Activated CD8-positive, alpha-beta memory T cell treated with anti-CD3 and anti-CD28 coated beads, Interleukin-2, amount 50 U/mL, for 4 hours (primary cell): ENCODE measurements around the gene AHDC1.
A peak's percentile ranks its signal among the peaks of the same experiment; 100 is the strongest.

ENCODE experiments used
- DNase-seq: peaks from one replicate; pipeline ENCODE4 v3.0.0-alpha.2; 2020

Gene AHDC1

DNA sequence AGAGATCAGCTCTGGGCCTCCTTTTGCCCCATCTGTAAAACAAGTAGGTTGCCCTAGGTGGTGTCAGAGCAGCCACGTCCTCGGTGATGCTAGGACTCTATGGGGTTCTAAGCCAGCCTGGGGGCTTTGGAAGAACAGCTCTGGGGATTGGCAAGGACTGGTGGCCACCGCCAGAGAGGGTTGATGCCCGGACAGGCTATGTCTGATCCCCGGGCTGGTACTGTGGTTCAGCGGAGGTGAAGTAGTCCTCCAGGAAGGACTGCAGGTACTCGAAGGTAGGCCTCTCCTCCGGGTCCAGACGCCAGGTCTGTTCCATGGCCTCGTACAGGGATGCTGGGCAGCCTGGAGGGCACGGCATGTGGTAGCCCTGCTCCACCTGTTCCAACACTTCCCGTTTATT lies 8.8 kb upstream of the AHDC1 start:
- DNase-seq = no peak

DNA sequence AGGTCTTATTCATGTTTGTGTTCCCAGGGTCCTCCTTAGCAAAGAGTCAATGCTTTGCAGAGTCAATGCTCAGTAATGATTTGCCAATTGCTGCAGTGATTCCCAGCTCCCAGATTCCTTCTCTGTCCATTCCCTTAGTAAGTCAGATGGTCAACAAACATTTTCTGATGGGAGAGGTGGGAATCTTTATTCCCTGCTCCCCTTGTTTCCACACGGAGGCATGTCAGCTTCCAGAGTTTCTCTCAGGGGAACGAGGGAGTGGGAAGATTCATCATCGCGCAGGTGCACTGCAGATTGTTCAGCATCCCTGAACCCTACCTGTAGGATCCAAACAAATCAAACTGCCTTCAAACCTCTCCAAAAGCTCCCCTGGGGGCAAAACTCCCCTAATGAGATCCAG lies 7.5 kb upstream of the AHDC1 start:
- no peak for DNase-seq

DNA sequence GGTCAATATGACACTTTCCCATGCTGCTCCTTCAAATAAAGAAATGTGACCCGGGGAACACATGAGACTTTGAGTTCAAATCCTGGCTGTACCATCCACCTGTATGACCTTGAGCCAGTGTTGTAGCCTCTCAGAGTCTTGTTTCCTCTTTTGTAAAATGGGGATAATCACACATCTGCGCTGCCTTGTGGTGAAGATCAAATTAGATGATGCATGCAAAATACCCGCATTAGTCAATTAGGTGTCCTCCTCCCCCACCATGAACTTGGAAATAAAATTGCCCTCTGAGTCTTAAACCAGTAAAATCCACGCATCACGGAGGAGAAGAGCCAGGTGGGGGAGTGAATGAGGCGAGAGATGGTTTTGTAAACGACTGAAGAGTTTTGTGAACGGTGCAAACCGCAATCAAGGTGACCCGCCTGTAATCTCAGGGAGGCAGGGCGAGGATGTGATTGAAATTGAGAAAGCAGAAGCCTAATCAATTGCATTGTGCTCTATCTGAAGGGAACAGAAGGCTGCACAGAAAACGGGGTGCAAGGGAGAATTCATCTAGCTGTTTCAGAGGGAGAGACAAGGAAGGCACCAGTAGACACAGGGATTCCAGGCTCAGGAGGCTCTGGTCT lies 5.8 kb upstream of the AHDC1 start:
- DNase-seq = no peak

DNA sequence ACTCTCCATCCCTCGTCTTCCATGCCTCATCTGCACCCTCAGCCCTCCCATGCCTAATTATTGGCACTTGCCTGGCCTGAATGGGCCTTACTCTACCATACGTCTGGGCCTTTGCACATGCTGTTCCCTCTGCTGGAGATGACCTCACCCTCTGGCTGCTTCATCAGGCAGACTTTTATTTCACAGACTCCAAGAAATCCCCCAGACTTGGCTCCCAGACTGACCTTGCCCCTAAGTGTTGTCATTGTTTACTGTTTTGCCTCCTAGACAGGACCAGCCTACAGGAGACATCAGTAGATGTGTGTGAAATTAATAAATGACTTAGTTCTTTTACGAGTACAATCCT lies 5.2 kb upstream of the AHDC1 start:
- no peak for DNase-seq

DNA sequence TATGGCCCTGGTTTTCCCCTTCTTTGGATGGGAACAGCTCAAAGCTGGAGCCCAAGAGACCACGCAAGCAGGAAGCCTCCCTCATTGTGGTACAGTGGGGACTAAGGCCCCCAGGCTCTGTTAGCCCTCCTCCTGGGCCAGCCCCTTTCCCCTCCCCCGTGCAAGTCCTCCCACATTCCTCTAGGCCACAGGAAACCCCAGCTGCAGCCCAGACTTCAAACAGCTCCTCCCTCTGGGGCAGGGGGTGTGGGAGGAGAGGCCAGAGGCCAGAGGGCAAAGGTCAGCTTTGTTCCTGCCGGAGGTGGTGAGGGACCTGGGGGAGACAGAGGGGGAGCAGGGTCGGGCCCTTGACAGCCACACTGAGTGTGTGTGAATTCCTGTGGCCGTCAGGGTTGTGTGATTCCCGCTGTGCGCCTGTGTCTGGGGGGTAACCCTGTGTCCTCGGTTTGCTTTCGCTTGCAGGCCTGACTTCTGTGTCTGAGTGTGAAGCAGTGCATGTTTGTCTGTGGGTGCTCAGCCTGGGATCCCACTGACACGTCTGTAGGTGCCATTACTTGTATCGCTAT lies 3.4 kb upstream of the AHDC1 start:
- no peak for DNase-seq

DNA sequence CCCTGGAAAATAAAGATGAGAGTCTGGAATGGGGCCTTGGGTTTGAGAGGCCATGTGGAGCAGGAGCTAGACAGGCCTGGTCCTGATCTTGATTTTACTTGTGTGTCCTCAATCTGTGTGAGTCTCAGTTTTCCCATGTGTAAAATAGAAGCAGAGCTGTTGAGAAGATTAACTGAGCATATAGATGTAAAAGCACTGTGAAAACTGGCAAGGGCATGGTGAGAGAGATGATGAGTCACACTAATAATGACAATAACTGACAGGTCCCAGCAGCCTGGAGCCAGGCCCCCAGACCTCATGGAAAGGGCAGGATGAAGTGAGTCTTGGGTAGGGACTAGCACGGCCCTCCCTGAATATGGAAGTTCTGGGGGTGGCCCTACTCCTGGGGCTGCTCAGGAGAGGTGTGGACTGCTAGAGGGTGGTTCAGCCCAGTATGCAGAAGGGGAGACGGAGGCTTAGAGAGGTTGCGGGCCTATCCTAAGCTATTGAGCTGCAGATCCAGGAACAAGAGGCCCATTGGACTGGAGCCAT lies 2.8 kb upstream of the AHDC1 start:
- no peak for DNase-seq

DNA sequence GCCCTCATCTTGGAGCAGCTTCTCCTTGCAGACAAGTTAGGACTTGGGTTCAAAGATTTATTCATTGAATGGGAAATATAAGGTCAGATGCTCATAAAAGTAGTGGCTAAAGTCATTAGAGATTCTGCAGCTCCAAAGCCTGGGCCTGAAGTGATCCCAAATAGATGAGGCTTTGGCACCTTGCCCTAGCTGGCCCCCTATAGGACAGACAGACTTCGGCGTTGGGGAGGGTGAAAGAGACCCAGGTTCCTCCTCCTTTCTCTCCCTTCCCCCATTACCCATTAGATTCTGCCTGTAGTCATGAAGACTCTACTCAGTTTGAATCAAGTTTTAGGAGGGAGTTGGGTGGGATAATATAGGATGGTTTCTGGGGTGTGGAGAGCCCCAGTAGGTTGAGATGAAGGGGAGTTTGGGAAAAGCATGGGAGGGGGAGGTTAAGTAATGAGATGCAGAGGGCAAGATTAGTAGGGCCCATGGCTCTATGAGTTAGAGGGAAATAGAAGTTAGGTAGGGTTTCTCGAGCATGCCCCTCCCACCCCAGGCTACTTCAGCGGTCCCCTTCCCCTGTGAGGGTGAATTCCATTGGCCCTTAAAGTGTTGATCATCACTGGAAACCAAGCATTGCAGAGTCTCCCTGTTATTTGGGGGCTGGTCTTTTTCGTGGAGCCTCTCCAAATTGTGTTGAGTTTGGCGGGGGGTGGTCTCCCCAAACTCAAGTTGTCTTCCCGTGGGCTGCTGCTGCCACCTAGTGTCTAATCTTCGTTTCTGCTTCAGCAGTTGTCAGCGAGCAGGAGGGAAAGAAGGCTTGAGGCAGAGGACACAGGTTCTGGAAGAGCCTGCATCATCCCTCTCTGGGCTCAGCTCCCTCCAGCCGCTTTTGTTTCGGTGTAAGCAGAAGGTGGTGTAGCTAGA lies 2.1 kb upstream of the AHDC1 start:
- DNase-seq = peak; percentile 65

DNA sequence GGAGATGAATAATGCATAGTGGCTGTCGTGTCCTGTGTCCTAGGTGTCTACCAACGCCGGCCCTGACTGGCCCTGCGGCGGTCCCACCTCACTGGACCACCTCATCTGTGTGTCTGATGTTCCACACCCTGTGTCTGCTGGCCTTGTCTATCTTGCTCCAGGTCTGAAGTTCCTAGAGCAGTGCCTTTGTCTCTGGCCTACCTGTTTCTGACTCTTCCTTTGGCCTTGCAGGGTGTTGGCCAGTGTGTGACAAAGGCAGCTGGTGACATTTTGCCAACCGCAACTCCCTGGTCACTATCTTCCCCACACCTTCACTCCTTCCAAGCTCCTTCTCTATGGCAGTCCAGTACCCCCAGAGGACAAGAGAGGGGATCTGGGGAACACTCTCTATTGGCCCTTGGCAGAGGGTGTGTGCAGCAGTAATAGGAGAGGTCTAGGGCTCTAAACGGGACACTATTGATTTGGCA lies 1.4 kb upstream of the AHDC1 start:
- DNase-seq = no peak

DNA sequence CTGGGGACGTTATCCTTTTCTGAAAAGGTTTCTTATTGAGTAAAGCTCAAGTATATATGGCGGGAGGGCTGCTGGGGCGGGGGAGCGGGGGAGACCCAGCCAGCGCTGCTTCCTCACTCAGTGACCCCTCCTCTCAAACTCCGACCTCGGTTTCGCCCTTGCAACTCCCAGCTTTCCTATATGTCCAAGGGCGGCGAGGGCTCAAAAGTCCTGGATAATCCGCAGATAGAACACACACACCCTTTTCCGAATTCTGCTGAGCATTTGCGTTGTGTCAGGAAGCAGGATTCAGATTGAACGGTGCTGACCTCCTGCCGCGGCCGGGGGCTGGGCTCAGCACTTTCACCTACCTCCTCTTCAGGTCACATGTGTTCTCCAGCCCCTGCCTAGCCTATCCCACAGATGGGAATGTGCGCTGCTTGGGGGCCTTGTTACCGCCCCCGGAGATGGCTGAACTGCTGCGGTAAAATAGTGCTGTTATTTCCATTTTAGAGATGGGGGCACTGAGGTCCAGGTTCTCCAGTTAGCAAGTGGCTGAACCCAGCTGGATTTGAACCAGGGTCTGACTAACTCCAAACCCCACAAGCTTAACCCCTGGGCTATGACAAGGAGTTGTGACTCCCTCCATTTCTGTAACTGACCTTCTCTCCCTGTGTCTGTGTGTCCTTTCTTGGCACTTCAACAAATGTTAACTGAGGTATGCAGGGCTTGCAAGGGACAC lies 795 bp upstream of the AHDC1 start:
- DNase-seq = no peak

DNA sequence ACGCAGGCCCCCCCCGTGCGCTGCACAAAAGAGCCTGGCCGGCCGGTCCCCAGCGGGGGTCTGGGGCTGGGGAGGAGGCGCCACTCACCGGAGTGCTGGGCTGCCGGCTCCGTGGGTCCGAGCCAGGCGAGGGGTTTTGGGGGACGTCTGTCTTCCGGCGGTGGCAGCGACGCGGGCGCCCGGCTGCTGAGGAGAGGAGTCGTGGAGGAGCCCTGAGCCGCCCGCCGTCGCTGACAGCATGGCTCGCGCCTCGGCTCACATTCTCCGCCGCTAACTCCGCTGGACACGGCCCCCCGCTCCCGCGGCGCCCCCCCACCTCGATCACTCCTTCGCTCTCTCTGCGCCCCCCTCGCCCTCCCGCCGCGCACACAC lies 649 bp downstream of the AHDC1 start:
- no peak for DNase-seq

DNA sequence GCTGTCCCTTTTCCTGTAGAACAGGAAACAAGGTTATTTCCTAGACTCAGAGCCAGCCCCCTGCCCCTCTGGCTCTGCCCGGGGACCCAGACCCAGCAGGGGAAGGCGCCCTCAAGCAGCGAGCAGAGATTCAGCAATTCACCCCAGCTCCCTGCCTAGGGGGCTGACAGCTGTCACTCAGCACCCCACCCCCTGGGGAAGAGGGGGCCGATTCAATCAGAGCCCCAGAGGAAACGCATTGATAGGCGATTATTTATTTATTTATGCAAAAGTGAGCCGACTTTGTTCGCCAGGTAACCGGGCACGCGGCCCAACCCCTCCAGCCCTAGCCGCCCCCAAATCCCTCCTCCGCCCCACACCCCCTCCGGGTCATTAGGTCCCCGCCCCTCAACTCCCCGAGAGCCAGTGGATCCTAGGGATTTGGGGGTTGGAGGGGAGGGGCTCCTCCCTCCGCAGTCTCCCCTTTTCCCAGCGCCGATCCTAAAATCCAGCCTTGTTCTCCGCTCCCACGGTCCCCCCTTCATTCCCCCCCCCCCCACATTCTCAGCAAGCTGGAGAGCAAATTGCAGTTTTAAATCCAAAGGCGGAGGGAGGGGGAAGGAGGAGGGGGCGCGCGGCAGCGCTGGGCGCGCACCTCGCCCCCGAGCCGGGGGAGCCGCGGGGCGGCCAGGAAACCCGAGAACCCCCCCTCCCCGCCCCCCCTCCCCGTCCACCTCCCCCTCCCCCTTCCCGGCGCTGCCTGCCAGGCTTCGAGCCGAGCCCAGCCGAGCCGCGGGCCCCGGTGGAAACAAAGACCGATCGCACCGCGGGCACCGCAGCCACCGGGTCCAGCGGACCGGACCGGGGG lies 1.3 kb downstream of the AHDC1 start:
- peak; percentile 37 for DNase-seq

DNA sequence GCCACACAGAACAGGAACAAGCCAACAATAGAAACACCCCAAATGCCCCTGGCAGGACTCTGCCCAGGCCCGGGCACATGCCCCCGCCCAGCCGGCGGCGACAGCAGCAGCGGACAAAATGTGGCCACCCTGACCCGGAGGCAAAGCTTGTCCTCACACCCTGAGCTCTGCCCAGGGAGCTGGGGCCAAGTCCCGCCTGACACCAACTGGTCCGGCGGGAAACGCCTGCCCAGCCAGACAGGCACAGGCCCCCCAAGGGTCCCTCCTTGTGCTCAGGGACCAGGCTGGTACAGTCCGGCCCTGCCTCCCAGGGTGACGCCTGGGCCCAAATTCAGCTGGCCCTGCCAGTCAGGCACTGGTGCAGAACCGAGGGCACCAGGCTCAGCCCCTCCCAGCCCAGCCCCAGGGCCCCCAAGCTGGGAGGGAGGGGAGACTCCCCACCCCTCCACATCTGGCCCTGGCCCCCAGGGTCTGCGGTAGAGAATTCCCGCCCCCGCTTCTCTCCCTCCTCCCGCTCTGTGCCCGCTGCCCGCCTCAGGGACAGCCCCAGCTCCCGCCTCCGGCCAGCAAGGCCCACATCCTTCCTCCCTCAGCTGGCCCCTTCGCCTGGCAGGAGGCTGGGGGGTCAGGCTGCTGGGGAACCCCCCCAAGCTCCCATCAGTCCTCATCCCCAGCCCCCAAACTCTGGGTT lies 2.0 kb downstream of the AHDC1 start:
- DNase-seq = no peak

DNA sequence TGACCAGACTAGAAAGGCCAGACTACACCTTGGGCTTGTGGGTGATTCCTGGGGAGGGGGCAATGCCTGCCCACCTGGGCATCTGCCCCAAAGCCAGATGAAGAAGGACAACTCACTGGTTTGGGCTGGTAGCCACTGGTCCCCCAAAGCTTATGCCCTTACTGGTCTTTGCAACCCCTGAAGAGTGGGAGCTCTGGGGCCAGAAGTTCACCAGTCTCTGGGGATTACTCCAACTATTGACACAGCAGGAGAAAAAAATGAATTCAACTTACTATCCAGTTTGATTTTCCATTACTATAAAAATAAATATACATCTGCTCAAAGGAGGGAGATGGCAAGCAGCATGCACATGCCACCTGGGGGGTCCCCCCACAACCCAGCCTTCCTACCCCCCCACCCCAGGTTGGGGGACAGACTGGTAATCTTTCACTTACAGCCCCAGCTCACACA lies 2.6 kb downstream of the AHDC1 start:
- DNase-seq = no peak

DNA sequence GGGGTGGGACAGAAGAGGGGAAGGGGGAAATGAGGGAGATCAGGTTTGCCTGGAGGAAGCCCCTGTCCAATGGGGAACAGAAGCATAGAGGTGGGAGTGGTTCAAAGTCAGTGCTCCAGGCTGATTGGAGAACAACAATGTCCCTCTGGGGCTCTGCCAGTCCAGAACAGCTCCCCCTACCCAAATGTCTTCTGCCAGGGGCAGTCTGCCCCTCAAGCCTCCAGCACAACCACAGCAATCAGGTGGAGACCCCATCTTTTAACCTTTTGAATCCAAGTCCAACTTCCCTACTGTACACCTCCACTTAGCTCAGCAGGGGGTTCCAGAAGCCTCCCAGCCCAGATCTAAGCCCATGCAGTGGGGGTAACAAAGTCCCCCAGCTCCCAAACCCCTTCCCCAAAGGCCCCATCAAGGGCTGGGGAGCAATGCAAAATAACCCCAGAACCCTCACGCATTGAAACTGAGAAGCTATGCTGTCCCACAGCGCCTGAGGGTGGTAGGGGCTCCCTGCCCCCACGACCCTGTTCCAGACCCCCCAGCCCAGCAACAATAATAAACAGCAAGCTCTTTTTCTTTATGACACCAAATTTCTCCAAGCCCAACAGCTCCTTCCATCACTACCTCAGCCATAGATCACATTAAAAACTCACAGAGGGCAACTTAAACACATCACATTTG lies 3.3 kb downstream of the AHDC1 start:
- DNase-seq = no peak

DNA sequence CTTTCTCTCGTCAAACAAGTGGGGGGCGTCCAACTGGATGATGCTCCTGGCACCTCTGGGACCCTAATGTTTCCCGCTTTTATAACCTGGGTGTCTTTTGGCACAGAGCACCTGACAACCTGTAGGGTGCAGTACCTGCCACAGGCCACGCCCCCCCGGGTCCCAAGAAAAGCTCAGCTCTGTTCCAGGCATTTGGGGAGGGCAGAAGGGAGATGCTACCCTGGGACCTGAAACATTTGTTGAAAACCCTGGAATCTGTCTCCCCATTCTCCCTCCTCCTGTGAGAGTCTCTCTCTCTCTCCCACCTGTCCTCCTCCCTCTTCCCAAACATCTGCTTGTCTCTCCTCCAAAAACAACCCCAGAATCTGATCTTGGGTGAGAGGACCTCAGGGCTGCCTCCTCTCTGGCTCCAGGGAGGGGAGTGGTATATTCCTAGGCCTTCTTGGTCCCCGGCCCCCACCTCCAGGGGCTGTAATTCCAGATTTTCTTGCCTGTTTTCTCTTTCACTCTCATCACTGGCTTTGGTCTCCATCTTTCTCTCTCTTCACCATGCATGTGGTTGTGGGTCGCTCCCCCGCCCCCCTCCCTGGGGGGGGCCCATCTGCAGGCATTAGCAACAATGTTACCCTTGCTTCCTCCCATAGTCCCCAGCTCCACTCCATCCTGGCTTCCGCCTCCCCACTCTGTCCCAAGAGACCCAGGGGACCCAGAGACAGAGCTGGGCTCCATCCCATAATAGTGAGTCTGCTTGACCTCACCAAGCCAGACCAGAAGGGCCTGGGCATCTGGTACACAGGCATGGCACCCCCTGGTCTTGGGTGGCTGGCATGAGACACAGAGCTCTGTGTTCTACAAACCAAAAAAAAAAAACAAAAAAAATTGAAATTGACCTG lies 4.1 kb downstream of the AHDC1 start:
- no peak for DNase-seq

DNA sequence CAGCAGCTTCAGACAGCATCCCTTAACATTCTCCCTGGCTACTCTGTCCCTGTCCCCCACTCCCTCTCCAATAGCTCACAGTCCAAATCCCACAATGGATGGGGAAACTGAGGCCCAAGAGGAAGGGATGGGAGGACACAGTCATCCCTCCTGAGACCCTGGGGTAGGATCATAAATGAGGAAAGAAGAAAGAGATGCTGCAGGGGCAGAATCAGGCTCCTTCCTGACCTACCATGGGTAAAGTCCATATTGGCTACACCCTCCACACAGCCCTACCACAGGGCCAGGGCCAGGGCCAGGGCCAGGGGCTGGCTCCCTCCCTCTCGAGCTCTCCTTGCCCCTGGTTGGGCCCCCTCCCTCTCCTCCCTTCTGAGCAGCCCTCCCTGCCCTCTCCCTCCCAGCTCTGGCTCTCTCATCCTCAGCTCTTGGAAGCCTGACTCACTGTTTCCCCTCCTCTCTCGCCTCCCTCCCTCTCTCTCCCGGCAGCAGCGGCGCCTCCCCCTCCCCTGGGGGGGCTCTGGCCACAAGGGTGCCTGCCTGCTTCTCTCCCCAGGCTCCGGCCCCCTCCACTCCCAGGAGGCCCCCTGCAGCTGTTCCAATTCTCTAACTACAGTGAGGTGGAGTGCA lies 4.9 kb downstream of the AHDC1 start:
- DNase-seq = peak; percentile 65

DNA sequence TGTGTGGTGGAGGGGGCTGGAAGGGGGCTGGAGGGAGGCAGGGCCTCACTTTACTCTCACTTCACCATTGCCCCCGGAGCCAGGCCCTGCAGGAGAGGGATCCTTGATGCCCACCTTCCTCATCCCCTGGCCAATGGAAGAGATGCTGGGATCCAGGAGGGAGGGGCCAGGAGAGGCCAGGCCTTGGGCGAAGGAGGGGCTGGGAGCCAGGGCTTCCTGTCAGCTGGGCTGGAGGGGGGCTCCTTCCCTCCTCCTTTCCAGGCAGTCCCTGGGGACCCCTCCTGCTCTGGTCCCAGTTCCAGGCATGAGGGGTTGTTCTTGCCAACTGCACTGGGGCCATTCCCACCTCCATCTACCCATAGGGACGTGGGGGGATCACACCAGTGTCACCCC lies 5.7 kb downstream of the AHDC1 start:
- no peak for DNase-seq

DNA sequence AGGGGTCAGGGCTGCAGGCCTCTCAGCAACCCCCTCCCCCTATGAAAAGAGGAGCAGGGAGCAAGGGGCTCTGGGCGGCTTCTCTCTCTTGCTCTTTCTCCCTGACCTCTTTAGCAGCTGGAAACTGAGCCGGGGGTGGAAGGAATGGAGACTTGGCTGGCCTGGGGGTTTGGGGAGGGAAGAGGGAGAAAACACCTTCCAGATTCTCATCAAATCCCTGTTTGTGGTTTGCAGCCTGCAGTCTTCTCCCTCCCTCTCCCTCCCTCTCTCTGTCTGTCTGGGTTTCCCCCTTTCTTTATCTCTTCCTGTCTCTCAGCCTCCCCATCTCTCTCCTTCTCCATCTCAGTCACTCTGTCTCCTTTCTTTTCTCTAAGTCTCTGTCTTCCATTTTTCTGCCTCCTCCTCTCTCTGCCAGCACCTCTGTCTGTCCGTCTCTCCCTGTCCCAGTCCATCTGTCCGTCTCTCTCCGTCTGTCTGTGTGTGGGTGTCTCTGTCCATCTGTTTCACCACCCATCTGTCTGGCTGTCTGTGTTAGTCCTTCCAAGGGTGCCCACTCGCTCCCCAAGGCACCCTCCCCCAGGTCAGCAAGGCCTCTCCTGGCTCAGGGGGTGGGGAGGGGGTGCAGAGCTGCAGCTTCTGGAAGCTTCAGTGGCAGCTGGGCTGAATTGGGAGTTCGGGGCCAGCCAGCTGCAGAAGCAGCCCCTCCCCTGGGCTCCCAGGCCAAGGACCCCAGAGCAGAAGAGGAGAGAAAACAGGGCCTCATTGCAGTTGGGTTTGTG lies 6.2 kb downstream of the AHDC1 start:
- no peak for DNase-seq

DNA sequence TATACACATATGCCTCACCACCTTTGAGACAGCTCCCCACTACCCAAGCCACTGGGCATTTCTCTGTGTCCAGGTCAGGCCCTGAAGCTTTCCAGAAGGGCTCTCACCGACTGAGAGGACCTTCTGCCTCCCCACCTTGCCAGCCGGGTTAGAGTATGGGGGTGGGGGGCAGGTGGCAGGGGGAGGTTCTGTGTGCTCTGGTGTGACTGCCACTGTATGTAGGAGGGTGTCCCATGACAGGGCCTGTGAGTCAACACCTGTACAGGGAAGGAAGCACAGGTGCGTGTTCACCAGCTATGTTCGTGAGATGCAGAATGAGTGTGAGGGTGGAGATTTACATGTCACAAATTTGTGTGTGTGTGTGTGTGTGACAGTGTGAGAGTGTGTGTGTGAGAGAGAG lies 7.0 kb downstream of the AHDC1 start:
- no peak for DNase-seq
